ENCODE data around the gene RFX3.

- no peak for TF ChIP-seq CTCF (IDR thresholded peaks at IDR 0.05)
- no peak for TF ChIP-seq POLR2A (IDR thresholded peaks at IDR 0.05)
Measured at GRCh38 chr9:3446313-3446712, 79.5 kb downstream of the RFX3 start.
